HFFc6 (cell line): ENCODE measurements around the gene TRAPPC10. TPM values are rescaled to one million over a fixed set of nuclear protein-coding genes. Genes with fewer than 3 reads are reported as not detected.

Experiments
- DNase-seq: peaks from one replicate; pipeline ENCODE4 v3.0.0-alpha.2; 2018
- H3K27ac Mint-ChIP-seq: 2 replicates; pipeline ENCODE4 v1.8.0; 2020; ENCODE audit warnings: mild to moderate bottlenecking, mixed read lengths
- H3K27me3 Mint-ChIP-seq: 2 replicates; pipeline ENCODE4 v1.8.0; 2021; ENCODE audit warnings: mild to moderate bottlenecking, moderate library complexity, mixed read lengths; ENCODE audit not compliant: insufficient read depth
- H3K36me3 Mint-ChIP-seq: 2 replicates; pipeline ENCODE4 v1.8.0; 2021; ENCODE audit warnings: low read depth, mixed read lengths
- H3K4me1 Mint-ChIP-seq: 2 replicates; pipeline ENCODE4 v1.8.0; 2020; ENCODE audit warnings: low read depth, mixed read lengths
- H3K4me3 Mint-ChIP-seq: 2 replicates; pipeline ENCODE4 v1.8.0; 2020; ENCODE audit warnings: mild to moderate bottlenecking, moderate library complexity, mixed read lengths
- H3K9me3 Mint-ChIP-seq: 2 replicates; pipeline ENCODE4 v1.8.0; 2020; ENCODE audit warnings: mild to moderate bottlenecking, mixed read lengths
- CTCF ChIP-seq: fragments of 200-600 bp; sonication (generic); IDR thresholded peaks from 2 replicates; pipeline ENCODE4 v1.5.0; 2021; ENCODE audit warnings: antibody characterized with exemption, mild to moderate bottlenecking
- total RNA-seq, 6 experiments: library from RNA; stranded (reverse); fragmentation: NEBNext Ultra II Directional; extraction: Animal tissue kit (Norgen Biotek cat#: 25700); gene quantifications; 2 replicates in 1 of 6; 3 replicates in 5 of 6; pipeline ENCODE4 v1.2.3, GENCODE V29; 2021

The TRAPPC10 gene
- total RNA-seq, 6 experiments from 2014 or later: 24.1 to 29.4 (median 27.7) TPM

DNA sequence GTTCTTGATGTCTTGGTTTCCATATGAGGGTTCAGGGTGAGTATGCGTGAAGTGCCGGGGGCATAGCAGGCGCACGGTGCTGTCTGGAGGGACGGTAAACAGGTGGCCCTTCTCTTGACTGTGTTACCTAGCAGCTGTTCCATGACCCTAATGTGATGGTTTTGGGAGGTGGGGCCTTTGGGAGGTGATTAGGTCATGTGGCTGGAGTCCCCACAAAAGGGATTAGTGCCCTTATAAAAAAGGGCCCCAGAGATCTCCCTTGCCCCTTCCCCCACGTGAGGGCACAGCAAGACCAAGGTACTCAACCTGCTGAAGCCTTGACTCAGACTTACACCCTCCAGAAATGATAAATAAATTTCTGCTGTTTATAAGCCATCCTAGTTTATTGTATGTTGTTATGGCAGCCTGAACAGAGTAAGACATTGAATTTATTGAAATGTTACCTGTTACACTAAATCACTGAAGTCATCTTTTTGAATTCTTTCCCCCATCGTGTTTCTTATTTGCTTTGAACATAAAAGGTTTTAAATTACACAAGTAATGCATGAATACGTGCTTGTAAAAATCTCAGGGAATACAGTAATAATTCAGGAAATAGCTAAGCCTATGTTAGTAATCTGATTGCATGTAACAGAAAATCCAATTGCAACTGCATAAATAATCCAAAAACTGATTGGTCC is 15.6 kb downstream of the TRAPPC10 start:
- no peak for DNase-seq
- TF ChIP-seq CTCF: no peak
- H3K36me3 Mint-ChIP-seq: peaks cover 3% of the 10 kb centered on the region; the same call in 1 of the 2 replicates
- peak overlapping the region; percentile 24; the same call in 1 of the 2 replicates for H3K27ac Mint-ChIP-seq
- no peaks in the 10 kb centered on the region for H3K27me3 Mint-ChIP-seq
- H3K4me3 Mint-ChIP-seq: no peak overlapping the region
- H3K9me3 Mint-ChIP-seq: no peaks in the 10 kb centered on the region
- peaks cover 34% of the 10 kb centered on the region for H3K4me1 Mint-ChIP-seq

GRCh38 chr21:44028287-44028659 is 16.2 kb downstream of the TRAPPC10 start:
- Mint-ChIP-seq H3K27me3 (no peaks in the 10 kb centered on the region), H3K4me1 (peaks cover 34% of the 10 kb centered on the region), H3K4me3 (no peak overlapping the region), H3K36me3 (peaks cover 4% of the 10 kb centered on the region; the same call in 1 of the 2 replicates), H3K27ac (peak overlapping the region; percentile 24; the same call in 1 of the 2 replicates), H3K9me3 (no peaks in the 10 kb centered on the region)
- TF ChIP-seq CTCF: no peak
- DNase-seq: no peak

- Mint-ChIP-seq H3K27ac (no peak overlapping the region), H3K4me3 (no peak overlapping the region), H3K4me1 (peaks cover 29% of the 10 kb centered on the region)
Measured at GRCh38 chr21:44029460-44030087, 17.5 kb downstream of the TRAPPC10 start.

DNA sequence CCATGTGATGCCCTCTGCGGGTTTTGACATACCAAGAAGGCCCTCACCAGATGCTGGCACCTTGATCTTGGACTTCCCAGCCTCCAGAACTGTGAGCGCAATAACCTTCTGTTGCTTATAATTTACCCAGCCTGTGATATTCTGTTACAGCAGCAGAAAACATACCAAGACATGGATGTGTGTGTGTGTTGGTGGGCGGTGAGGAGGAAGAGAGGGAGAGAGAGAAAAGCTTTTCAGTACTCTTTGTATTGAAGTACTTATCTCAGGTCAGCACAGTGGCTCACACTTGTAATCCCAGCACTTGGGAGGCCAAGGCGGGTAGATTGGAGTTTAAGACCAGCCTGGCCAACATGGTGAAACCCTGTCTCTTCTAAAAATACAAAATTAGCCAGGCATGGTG is 23.1 kb downstream of the TRAPPC10 start:
- Mint-ChIP-seq H3K36me3 (peaks cover 29% of the 10 kb centered on the region), H3K27me3 (no peaks in the 10 kb centered on the region; the same call in 1 of the 2 replicates), H3K9me3 (no peaks in the 10 kb centered on the region), H3K4me1 (no peaks in the 10 kb centered on the region), H3K27ac (no peak overlapping the region), H3K4me3 (no peak overlapping the region)
- no peak for TF ChIP-seq CTCF
- no peak for DNase-seq

More at GRCh38 chr21:44029460-44030087, 17.5 kb downstream of the TRAPPC10 start:
- Mint-ChIP-seq H3K27me3 (no peaks in the 10 kb centered on the region), H3K36me3 (peaks cover 6% of the 10 kb centered on the region), H3K9me3 (no peaks in the 10 kb centered on the region)
- TF ChIP-seq CTCF: no peak
- no peak for DNase-seq

GRCh38 chr21:44038063-44038462 is 26.0 kb downstream of the TRAPPC10 start:
- Mint-ChIP-seq H3K4me1 (no peaks in the 10 kb centered on the region), H3K4me3 (no peak overlapping the region), H3K9me3 (no peaks in the 10 kb centered on the region), H3K27me3 (no peaks in the 10 kb centered on the region; the same call in 1 of the 2 replicates), H3K36me3 (peaks cover 25% of the 10 kb centered on the region), H3K27ac (no peak overlapping the region)
- no peak for TF ChIP-seq CTCF
- no peak for DNase-seq
